GM23248 (cell line): ENCODE measurements around the gene NAT8. TPM values are rescaled to one million over a fixed set of nuclear protein-coding genes. Genes with fewer than 3 reads are reported as not detected.
"Not testable (repeated sequence)": the region's sequence is repeated elsewhere in the genome, so short reads cannot be mapped to it uniquely, and the experiment has no call there.

Source experiments
- DNase-seq: peaks from one replicate; pipeline ENCODE4 v3.0.0-alpha.2; 2015
- H2AFZ ChIP-seq: fragments of 200-600 bp; sonication (generic); 2 replicates; pipeline ENCODE4 v1.6.1; 2016; ENCODE audit warnings: antibody characterized with exemption
- H3F3A ChIP-seq: fragments of 200-600 bp; sonication (generic); 2 replicates; pipeline ENCODE4 v1.6.1; 2016; ENCODE audit warnings: mild to moderate bottlenecking, antibody characterized with exemption, mixed run types; ENCODE audit not compliant: insufficient read depth
- H3K27ac ChIP-seq: fragments of 200-600 bp; sonication (generic); 2 replicates; pipeline ENCODE4 v1.5.1; 2016; ENCODE audit warnings: mild to moderate bottlenecking
- H3K27me3 ChIP-seq: fragments of 200-600 bp; sonication (generic); replicated peaks from 2 replicates; pipeline ENCODE4 v1.6.1; 2016; ENCODE audit warnings: mild to moderate bottlenecking; ENCODE audit not compliant: insufficient read depth
- H3K36me3 ChIP-seq: fragments of 200-600 bp; sonication (generic); 2 replicates; pipeline ENCODE4 v1.6.1; 2016; ENCODE audit warnings: low read depth, mild to moderate bottlenecking
- H3K4me1 ChIP-seq: fragments of 200-600 bp; sonication (generic); 2 replicates; pipeline ENCODE4 v1.6.1; 2016; ENCODE audit warnings: mild to moderate bottlenecking; ENCODE audit not compliant: insufficient read depth
- H3K4me2 ChIP-seq: fragments of 200-600 bp; sonication (generic); one replicate; pipeline ENCODE4 v1.6.1; 2016; ENCODE audit warnings: mild to moderate bottlenecking; ENCODE audit not compliant: unreplicated experiment
- H3K4me3 ChIP-seq: fragments of 200-600 bp; sonication (generic); 2 replicates; pipeline ENCODE4 v1.5.1; 2016; ENCODE audit warnings: mild to moderate bottlenecking
- H3K79me2 ChIP-seq: fragments of 200-600 bp; sonication (generic); 2 replicates; pipeline ENCODE4 v1.6.1; 2016; ENCODE audit warnings: mild to moderate bottlenecking; ENCODE audit not compliant: insufficient read depth
- H3K9ac ChIP-seq: fragments of 200-600 bp; sonication (generic); 2 replicates; pipeline ENCODE4 v1.6.1; 2016; ENCODE audit warnings: mild to moderate bottlenecking
- H3K9me2 ChIP-seq: fragments of 200-600 bp; sonication (generic); 2 replicates; pipeline ENCODE4 v1.6.1; 2016; ENCODE audit warnings: mixed run types, mild to moderate bottlenecking, moderate library complexity; ENCODE audit not compliant: insufficient read depth
- H3K9me3 ChIP-seq: fragments of 200-600 bp; sonication (generic); one replicate; pipeline ENCODE4 v1.6.1; 2017; ENCODE audit warnings: low read depth
- H4K20me1 ChIP-seq: fragments of 200-600 bp; sonication (generic); 2 replicates; pipeline ENCODE4 v1.6.0; 2016; ENCODE audit not compliant: insufficient read depth
- EZH2 ChIP-seq: fragments of 200-600 bp; sonication (generic); IDR thresholded peaks from 2 replicates; pipeline ENCODE4 v1.6.1; 2018; ENCODE audit warnings: antibody characterized with exemption, mild to moderate bottlenecking; ENCODE audit not compliant: insufficient read depth, poor library complexity, severe bottlenecking
- EZH2phosphoT487 ChIP-seq: fragments of 200-600 bp; sonication (generic); IDR thresholded peaks from 2 replicates; pipeline ENCODE4 v1.6.1; 2018; ENCODE audit warnings: antibody characterized with exemption, moderate library complexity, mild to moderate bottlenecking, low read depth; ENCODE audit not compliant: insufficient read depth
- WGBS, 2 experiments: methylation state at CpG; one replicate each; pipeline ENCODE4 v1.1.6; 2015 to 2017; ENCODE audit warnings: low lambda C conversion rate in 2 of 2, low coverage in 1 of 2; ENCODE audit errors: missing lambda C conversion rate in 2 of 2; 5-methylcytosine and 5-hydroxymethylcytosine counted together
- in situ Hi-C: fragments of 300-500 bp; cut with MboI; formaldehyde crosslinking; loops from 2 replicates; pipeline ENCODE4 v1.15.0; 2020
- polyA plus RNA-seq: library from polyadenylated mRNA; unstranded; fragments of >200 nt; fragmentation: Nextera tagmentation; extraction: Ambion mirVana; gene quantifications from 2 replicates; pipeline ENCODE4 v1.2.1, GENCODE V29; 2016
- total RNA-seq: library from RNA; depleted of rRNA; stranded (reverse); fragments of >200 nt; shearing (Covaris generic); gene quantifications from 2 replicates; pipeline ENCODE4 v1.2.3, GENCODE V29; 2014; rRNA removed

Gene NAT8, protein sequence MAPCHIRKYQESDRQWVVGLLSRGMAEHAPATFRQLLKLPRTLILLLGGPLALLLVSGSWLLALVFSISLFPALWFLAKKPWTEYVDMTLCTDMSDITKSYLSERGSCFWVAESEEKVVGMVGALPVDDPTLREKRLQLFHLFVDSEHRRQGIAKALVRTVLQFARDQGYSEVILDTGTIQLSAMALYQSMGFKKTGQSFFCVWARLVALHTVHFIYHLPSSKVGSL
- total RNA-seq (not detected in 2 replicates), polyA plus RNA-seq (not detected in 2 replicates)

DNA sequence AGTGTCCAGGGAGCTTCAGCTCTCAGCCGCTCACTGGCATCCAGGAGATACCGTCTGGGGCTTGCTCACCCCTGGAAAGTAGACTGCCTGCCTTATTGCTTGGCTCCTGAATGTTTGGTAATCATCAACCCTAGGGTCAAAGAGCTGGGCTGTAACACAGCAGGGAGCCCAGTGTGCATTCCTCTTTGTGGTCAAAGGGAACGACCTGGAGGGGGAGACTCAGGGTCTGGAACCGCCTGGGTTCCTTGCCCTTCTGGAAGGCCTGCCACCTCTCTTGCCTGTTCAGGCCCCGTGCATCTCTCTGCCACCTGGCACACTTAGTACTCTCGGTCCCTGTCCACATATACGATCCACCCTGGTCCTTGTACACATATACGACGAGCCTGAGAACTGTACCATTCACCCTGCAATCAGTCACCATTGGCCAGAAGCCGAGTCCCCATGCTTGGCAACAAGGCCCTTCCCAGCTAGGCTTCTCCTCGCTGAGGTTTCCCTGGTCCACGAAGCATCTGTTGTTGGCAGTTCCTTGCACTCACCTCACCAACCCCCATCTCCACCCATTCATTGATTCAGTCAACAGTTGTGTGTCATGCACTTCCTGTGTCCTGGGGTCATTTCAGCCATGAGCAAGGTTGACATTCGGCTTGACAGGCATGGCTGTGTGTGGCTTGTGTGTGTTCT, at the start of gene NAT8:
TSS of gene NAT8 (minus strand) at position 85 of the 681 bp plus-strand sequence. CDS start 794 bp downstream, outside the sequence.
- Histone ChIP-seq H3F3A (no peaks in the 10 kb centered on the region), H3K9me2 (no peaks in the 10 kb centered on the region), H3K36me3 (no peaks in the 10 kb centered on the region), H3K27ac (no peak within 1 kb of the TSS), H3K4me1 (no peaks in the 10 kb centered on the region), H3K9ac (no peak within 1 kb of the TSS), H3K9me3 (no peaks in the 10 kb centered on the region), H3K4me3 (no peak within 1 kb of the TSS), H4K20me1 (no peaks in the 10 kb centered on the region), H3K27me3 (no peaks in the 10 kb centered on the region; the same call in 1 of the 2 replicates), H2AFZ (no peak within 1 kb of the TSS), H3K79me2 (no peaks in the 10 kb centered on the region), H3K4me2 (no peak within 1 kb of the TSS)
- in situ Hi-C loops, result no loop called here
- DNase-seq, result no peak
- TF ChIP-seq EZH2phosphoT487, result no peak
- no peak for TF ChIP-seq EZH2
- 61 to 63% methylated on average over 13 of the region's 13 CpGs for WGBS, 2 experiments

DNA sequence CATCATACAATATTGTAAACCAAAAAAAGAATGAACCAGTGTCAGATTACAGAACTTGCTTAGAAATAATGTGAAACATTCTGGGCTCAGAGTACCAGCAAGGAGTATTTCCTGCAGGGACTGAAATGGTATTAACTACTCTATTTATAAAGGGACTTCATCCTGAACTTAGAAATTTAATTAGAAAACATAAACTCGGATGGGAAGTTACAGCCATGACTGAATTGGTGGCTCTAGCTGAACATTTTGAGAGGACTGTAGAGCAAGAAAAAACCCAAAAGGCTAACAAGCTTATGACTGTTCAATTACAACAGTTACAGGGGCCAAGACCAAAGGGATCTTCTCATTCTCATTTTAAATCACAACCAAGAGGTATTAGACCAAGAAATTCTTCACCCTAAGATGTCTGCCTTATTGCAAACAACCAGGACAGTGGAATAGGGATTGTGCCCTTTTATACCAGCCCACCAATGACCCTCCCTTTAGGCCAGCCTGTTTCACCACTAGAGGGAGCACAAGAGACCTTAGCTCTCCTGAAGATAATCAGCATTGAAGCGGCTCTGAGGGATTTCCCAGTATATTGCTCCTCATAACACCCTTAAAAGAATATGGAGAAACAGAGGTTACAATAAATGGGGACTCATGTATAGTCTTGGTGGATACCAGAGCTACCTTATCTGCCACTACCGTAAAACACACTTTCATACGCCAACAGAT, 48.3 kb upstream of the NAT8 start:
- H3K27ac ChIP-seq, H3K79me2 ChIP-seq, H3F3A ChIP-seq, H3K9me3 ChIP-seq, H3K4me3 ChIP-seq, H3K9me2 ChIP-seq, H3K4me1 ChIP-seq, H3K4me2 ChIP-seq, H4K20me1 ChIP-seq, H3K9ac ChIP-seq, H3K27me3 ChIP-seq, H3K36me3 ChIP-seq, in situ Hi-C loops, H2AFZ ChIP-seq: not testable (repeated sequence)
- peak; percentile 36 for DNase-seq
- 8 to 15% methylated on average over 2 to 3 of the region's 4 CpGs for WGBS, 2 experiments

DNA sequence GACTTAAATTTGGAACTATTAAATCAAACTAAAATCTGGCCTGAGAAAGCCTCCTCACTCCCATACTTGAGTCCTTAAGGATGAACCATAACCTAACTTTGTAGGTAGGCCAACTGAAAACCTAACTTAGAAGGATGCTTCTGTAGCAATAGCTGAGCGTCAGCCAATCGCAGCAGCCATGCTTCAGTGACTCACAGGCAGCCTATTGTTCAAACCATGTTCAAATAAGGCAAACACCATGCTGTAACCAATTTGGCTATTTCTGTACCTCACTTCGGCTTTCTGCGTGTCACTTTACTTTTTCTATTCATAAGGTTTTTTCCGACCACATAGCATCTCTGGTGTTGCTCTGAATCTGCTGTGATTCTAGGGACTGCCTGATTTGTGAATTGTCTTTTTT, 46.3 kb upstream of the NAT8 start:
- 79 to 80% methylated on average over 5 of the region's 5 CpGs for WGBS, 2 experiments
- H3K36me3 ChIP-seq, in situ Hi-C loops, H2AFZ ChIP-seq, H3K27me3 ChIP-seq, H3K9ac ChIP-seq, H3F3A ChIP-seq, H3K4me1 ChIP-seq, H3K27ac ChIP-seq, H4K20me1 ChIP-seq, H3K9me3 ChIP-seq, H3K79me2 ChIP-seq, H3K9me2 ChIP-seq, H3K4me3 ChIP-seq, H3K4me2 ChIP-seq: not testable (repeated sequence)
- DNase-seq, result peak; percentile 8

DNA sequence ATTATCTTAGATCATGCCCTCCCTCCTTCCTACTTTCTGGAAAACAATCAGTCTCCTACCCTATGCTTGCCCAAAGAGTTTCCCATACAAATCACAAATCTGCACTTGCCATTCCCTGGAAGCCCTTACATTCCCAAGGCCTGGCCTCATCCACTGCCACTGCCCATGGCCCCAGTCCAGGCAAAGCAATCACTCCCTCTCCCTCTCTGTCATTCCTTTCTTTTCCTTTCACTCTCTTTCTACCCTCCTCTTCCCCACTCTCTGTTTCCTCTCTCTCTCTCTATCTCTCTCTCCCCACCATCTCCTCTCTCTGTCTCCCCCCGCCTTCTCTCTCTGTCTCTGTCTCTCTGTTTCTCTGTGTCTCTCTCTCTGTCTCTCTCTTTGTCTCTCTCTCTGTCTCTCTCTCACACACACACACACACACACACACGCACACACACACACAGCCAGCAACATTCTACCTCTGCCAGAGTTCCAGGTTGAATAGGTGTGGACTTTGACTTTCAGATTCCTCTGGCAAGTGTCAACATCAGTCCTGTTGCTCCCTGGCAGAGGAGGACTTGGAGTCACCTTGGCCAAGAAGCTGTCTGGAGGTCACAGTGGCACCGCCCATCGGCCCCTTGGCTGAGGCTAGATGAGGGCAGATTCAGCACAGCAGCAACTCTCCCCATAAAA, 43.7 kb upstream of the NAT8 start:
- Histone ChIP-seq H3K27me3 (peaks cover 4% of the 10 kb centered on the region; the same call in 1 of the 2 replicates), H3K79me2 (no peaks in the 10 kb centered on the region), H3K9me2 (no peaks in the 10 kb centered on the region), H3K27ac (no peak overlapping the region), H3K36me3 (no peaks in the 10 kb centered on the region), H3K4me2 (no peak overlapping the region), H3K9me3 (no peaks in the 10 kb centered on the region), H3K4me3 (no peak overlapping the region), H4K20me1 (no peaks in the 10 kb centered on the region), H3K4me1 (no peaks in the 10 kb centered on the region), H3F3A (no peaks in the 10 kb centered on the region), H3K9ac (no peak overlapping the region), H2AFZ (no peak overlapping the region)
- TF ChIP-seq EZH2, result no peak
- no peak for TF ChIP-seq EZH2phosphoT487
- 70 to 85% methylated on average over 4 of the region's 4 CpGs for WGBS, 2 experiments
- in situ Hi-C loops, result no loop called here
- DNase-seq, result peak; percentile 10

DNA sequence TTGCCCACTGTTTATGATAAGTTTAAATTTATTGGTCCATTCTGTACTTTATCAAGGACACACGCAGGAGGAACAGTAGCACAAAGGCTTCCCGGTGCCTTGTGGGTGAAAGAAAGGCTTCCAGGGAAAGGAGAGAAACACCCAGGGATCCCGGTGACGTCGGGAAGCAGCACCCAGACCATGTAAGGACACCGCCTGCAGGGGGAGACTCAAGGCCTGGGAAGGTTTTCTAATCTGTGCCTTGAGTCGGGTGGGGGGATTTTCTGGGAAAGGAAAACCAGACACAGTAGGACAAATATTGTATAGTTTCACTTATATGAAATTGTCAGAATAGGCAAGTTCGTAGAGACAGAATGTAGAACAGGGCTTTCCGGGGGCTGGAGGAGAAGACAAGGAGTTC, 42.7 kb upstream of the NAT8 start:
- H3K4me2 ChIP-seq, H3F3A ChIP-seq, H3K79me2 ChIP-seq, H3K4me1 ChIP-seq, H3K27me3 ChIP-seq, H2AFZ ChIP-seq, in situ Hi-C loops, H4K20me1 ChIP-seq, H3K9ac ChIP-seq, DNase-seq, H3K9me3 ChIP-seq, H3K27ac ChIP-seq, H3K36me3 ChIP-seq, H3K9me2 ChIP-seq, H3K4me3 ChIP-seq: not testable (repeated sequence)
- WGBS, 2 experiments, result 48 to 68% methylated on average over 6 to 9 of the region's 9 CpGs

DNA sequence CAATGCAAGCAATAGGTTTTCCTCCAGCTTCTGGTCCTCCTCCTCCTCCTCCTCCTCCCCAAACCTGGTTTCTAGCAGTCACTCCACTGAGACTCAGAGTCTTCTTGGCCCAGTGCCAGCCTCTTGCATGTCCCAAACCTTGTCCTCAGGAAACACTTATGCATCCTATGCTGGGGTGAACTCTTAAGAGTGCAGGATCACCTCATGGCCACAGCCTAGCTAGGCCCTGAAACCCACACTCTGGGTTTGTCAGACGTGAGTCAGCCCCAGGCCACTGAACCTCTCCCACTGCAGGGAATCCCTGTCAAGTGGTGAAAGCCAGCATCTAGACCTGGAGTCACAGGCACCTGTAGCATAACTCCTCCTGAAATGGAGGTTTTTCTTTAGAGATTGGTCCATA, 42.1 kb upstream of the NAT8 start:
- 64 to 67% methylated on average over 1 of the region's 1 CpG for WGBS, 2 experiments
- in situ Hi-C loops, H3K9ac ChIP-seq, H3K27ac ChIP-seq, H3K79me2 ChIP-seq, H3F3A ChIP-seq, H3K27me3 ChIP-seq, H3K4me2 ChIP-seq, H2AFZ ChIP-seq, H3K9me2 ChIP-seq, H3K4me3 ChIP-seq, H3K9me3 ChIP-seq, H3K4me1 ChIP-seq, H3K36me3 ChIP-seq, H4K20me1 ChIP-seq: not testable (repeated sequence)
- DNase-seq, result peak; percentile 18
